KOPT-K1 (cell line): Measurements from ENCODE around the gene RSBN1L.
A peak's percentile ranks its signal among the peaks of the same experiment; 100 is the strongest.
"Not testable (repeated sequence)": the region's sequence is repeated elsewhere in the genome, so short reads cannot be mapped to it uniquely, and the experiment has no call there.

Experiments used
- H3K27ac ChIP-seq: fragments of 200-600 bp; sonication (generic); 2 replicates; pipeline ENCODE4 v1.5.1; 2016; ENCODE audit warnings: antibody characterized with exemption, mild to moderate bottlenecking, low read depth, low read length; ENCODE audit not compliant: poor library complexity, severe bottlenecking
- H3K36me3 ChIP-seq: fragments of 200-600 bp; sonication (generic); 2 replicates; pipeline ENCODE4 v1.5.1; 2017; ENCODE audit warnings: antibody characterized with exemption, mild to moderate bottlenecking, low read length, moderate library complexity; ENCODE audit not compliant: insufficient read depth
- H3K9me3 ChIP-seq: fragments of 200-600 bp; sonication (generic); 2 replicates; pipeline ENCODE4 v1.5.1; 2017; ENCODE audit warnings: antibody characterized with exemption, low read length, mild to moderate bottlenecking; ENCODE audit not compliant: insufficient read depth, poor library complexity, severe bottlenecking

The RSBN1L gene

GRCh38 chr7:77696057-77696642, at the start of gene RSBN1L:
Gene RSBN1L, plus strand, starts transcription at chr7:77696459. Its CDS starts 11 bp downstream, at chr7:77696470.
- Histone ChIP-seq H3K9me3 (no peaks in the 10 kb centered on the region), H3K36me3 (peaks cover 7% of the 10 kb centered on the region), H3K27ac (peak within 1 kb of the TSS; percentile 93)

GRCh38 chr7:77648742-77649338, 47.4 kb upstream of the RSBN1L start:
- H3K36me3 ChIP-seq = no peaks in the 10 kb centered on the region
- no peak overlapping the region for H3K27ac ChIP-seq
- no peaks in the 10 kb centered on the region for H3K9me3 ChIP-seq

- H3K36me3 ChIP-seq = no peaks in the 10 kb centered on the region
- no peak overlapping the region for H3K27ac ChIP-seq
- no peaks in the 10 kb centered on the region for H3K9me3 ChIP-seq
Observed at GRCh38 chr7:77649716-77650349, 46.4 kb upstream of the RSBN1L start.

DNA sequence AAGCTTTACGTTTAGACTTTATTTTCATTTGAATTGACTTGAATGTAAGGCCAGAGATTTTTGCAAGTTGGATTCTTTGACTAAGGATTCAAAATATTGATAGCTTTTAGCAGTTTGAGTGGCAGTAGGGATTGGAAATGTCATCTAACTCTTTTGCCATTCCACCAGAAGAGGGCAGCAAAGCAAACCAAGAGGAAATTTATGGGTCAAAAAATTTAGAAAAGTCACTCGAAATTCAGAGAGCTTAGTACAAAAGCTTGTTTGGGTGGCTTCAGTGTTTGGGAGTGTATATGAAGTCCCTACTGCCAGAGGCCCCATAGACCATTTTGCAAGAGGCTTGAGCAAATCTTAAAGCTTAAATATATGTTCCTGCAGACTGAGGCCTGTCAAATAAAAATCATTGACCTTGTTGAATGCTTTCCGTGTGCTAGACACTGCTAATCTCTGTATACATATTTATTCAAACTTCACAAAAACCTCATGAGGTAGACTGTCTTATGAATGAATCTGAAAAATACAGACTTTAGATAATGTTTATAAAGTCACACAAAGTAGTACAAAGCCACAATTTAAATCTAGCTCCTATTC, 44.6 kb upstream of the RSBN1L start:
- Histone ChIP-seq H3K9me3 (no peaks in the 10 kb centered on the region), H3K36me3 (no peaks in the 10 kb centered on the region), H3K27ac (no peak overlapping the region)

- not testable (repeated sequence) for H3K36me3 ChIP-seq, H3K27ac ChIP-seq, H3K9me3 ChIP-seq
Observed at GRCh38 chr7:77652826-77653225, 43.4 kb upstream of the RSBN1L start.

DNA sequence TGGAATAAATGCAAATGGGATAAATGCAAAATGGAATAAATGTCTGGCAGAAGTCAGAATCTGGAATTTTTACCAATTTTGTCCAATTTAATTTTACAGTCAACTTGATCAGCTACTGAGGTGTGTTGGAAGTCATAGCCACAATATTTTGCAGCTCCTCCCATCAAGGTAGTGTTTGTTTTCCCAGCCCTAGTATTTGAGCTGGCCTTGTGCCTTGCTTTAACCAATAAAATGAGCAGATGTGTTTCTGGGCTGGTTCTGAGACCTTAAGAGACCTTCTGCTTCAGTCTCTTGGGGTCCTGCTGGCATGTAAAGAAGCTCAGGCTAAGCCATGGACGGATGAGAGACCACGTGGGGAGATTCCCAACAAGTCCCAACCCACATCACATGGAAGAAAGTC, 42.7 kb upstream of the RSBN1L start:
- no peaks in the 10 kb centered on the region for H3K9me3 ChIP-seq
- H3K27ac ChIP-seq = no peak overlapping the region
- H3K36me3 ChIP-seq = no peaks in the 10 kb centered on the region

DNA sequence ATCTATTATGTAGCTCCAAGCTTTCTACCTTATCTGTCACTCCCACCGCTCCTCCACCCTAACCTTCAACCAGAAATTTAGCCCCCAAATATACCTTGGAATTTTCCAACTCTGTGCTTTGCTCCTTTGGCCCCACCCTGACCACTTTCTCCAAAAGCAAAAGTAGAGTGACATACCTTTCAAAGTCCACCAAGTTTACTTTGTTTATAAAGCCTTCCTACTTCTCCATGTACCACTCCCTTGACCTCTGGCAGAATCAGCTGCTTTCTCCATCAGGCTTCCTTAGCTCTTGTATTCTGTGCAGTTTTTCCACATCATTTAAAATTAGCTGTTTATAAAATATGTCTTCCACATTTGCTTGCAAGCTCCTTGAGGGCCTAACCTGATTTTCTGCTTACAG, 40.9 kb upstream of the RSBN1L start:
- Histone ChIP-seq H3K36me3 (no peaks in the 10 kb centered on the region), H3K9me3 (no peaks in the 10 kb centered on the region), H3K27ac (no peak overlapping the region)

- no peak overlapping the region for H3K27ac ChIP-seq
- no peaks in the 10 kb centered on the region for H3K36me3 ChIP-seq
- no peaks in the 10 kb centered on the region for H3K9me3 ChIP-seq
Observed at GRCh38 chr7:77655836-77656455, 40.3 kb upstream of the RSBN1L start.

DNA sequence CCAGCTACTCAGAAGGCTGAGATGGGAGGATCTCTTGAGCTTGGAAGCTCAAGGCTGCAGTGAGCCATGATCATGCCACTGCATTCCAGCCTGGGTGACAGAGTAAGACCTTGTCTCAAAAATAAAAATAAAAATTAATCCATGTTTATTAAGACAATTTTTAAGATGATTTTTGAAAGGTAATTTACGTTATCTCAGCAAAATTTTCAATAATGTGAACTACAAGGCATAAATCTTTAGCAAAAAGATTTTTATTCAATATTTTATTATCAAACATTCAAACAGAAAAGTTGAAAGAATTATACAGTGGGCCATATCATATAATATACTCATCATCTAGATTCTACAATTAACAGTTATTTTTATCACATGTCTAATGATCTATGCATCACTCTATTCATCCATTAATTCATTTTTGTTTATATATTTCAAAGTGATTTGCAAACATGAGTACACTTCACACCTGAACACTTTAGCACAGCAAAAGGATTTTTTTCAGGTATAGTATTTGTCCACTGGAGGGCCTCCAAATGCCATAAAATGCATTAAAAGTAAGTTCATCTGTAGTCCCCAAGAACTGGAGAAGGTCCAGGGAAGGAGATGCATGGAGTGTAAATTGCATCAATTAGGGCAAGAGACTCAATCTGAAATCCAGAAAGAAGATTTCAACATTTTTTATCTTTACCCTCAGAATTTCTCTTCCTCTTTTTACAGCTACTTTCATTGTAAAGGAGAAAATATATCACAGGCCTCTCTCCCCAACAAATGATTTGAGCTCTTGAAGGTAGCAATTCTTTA, 38.6 kb upstream of the RSBN1L start:
- Histone ChIP-seq H3K9me3 (no peaks in the 10 kb centered on the region), H3K36me3 (no peaks in the 10 kb centered on the region), H3K27ac (no peak overlapping the region)

- no peaks in the 10 kb centered on the region for H3K36me3 ChIP-seq
- no peak overlapping the region for H3K27ac ChIP-seq
- no peaks in the 10 kb centered on the region for H3K9me3 ChIP-seq
Observed at GRCh38 chr7:77658928-77659327, 37.3 kb upstream of the RSBN1L start.

GRCh38 chr7:77661816-77662215, 34.4 kb upstream of the RSBN1L start:
- Histone ChIP-seq H3K36me3 (no peaks in the 10 kb centered on the region), H3K9me3 (no peaks in the 10 kb centered on the region), H3K27ac (no peak overlapping the region)

- Histone ChIP-seq H3K36me3 (no peaks in the 10 kb centered on the region), H3K9me3 (no peaks in the 10 kb centered on the region), H3K27ac (no peak overlapping the region)
Observed at GRCh38 chr7:77662869-77663268, 33.4 kb upstream of the RSBN1L start.

GRCh38 chr7:77664715-77665114, 31.5 kb upstream of the RSBN1L start:
- no peaks in the 10 kb centered on the region for H3K9me3 ChIP-seq
- H3K36me3 ChIP-seq = no peaks in the 10 kb centered on the region
- H3K27ac ChIP-seq = no peak overlapping the region

DNA sequence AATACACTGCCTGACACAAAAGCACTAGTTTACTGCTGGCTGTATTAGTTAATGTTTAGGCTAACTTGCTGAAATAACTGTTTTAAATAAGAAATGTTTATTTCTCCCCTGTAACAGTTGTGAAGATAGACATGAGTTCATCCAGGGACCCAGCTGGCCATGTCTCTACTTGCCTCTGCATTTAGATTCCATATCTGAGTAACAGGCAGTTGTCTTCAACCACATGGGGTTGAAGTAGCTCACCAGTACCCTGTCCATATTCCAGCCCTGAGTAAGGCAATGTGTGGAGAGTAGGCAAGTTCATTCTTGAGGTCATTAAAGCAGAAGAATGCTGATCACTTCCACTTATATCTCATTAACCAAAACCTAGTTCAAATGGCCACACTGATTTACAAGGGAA, 31.1 kb upstream of the RSBN1L start:
- H3K36me3 ChIP-seq = no peaks in the 10 kb centered on the region
- H3K27ac ChIP-seq = no peak overlapping the region
- H3K9me3 ChIP-seq = no peaks in the 10 kb centered on the region
